HepG2 (cell line): ENCODE data around the gene ANKRD11. TPM values are rescaled to one million over a fixed set of nuclear protein-coding genes. Genes with fewer than 3 reads are reported as not detected.

Experiments
- ATAC-seq: fragments of 200-7000 bp; cut with Tn5 transposase; 3 replicates; pipeline ENCODE4 v1.9.1; 2020; ENCODE audit warnings: mild to moderate bottlenecking, moderate library complexity
- BruUV-seq: library from RNA; stranded (reverse); fragments of 400-500 nt; replicated peaks from 2 replicates; lab custom pipeline; 2021; lab: Mats Ljungman, UMichigan
- CTCF ChIA-PET: fragments of 300-600 bp; formaldehyde crosslinking; extraction: SDS; loops from one replicate; lab custom pipeline; 2021; ENCODE audit warnings: low total read pairs, inconsistent platforms, low intra/inter-chr PET ratio; lab: Yijun Ruan, JAX
- POLR2A ChIA-PET: fragments of 350-600 bp; sonication (Branson Sonifier 250); formaldehyde crosslinking; loops from one replicate; lab custom pipeline; 2020; ENCODE audit warnings: antibody characterized with exemption, inconsistent platforms; lab: Yijun Ruan, JAX
- DNase-seq: peaks from one replicate; pipeline ENCODE4 v3.0.0-alpha.2; 2015; ENCODE audit warnings: low spot score
- FAIRE-seq: peaks from 3 replicates; lab custom pipeline; 2011; peaks lifted over from hg19 to GRCh38; lab: Jason Lieb, UNC
- H2AFZ ChIP-seq: one replicate; pipeline ENCODE4 v1.6.1; 2011; ENCODE audit warnings: low read length, inconsistent platforms
- H3K27ac ChIP-seq: fragments of 300-600 bp; 3 replicates; pipeline ENCODE4 v1.8.0; 2011; ENCODE audit warnings: mixed run types, mild to moderate bottlenecking, mixed read lengths, low read length, inconsistent platforms; ENCODE audit not compliant: insufficient read depth; ENCODE audit errors: extremely low read length
- H3K27me3 ChIP-seq, 2 experiments: fragments of 200-600 bp in 1 of 2; 2 replicates in 1 of 2; 3 replicates in 1 of 2; pipeline versions ENCODE4 v1.6.0 to v1.8.0; 2011; ENCODE audit warnings: low read length in 2 of 2, mild to moderate bottlenecking in 2 of 2, moderate library complexity in 2 of 2, inconsistent platforms in 1 of 2; ENCODE audit not compliant: insufficient read depth in 2 of 2, control insufficient read depth in 1 of 2
- H3K36me3 ChIP-seq, 2 experiments: fragments of 200-600 bp in 1 of 2; replicated peaks in 1 of 2; 2 replicates in 1 of 2; 3 replicates in 1 of 2; pipeline versions ENCODE4 v1.5.1 to v1.8.0; 2011; ENCODE audit warnings: low read length in 2 of 2, inconsistent platforms in 1 of 2; ENCODE audit not compliant: insufficient read depth in 2 of 2, control insufficient read depth in 1 of 2
- H3K4me1 ChIP-seq: 2 replicates; pipeline ENCODE4 v1.5.1; 2012; ENCODE audit warnings: low read length, inconsistent platforms; ENCODE audit not compliant: insufficient read depth
- H3K4me2 ChIP-seq: 2 replicates; pipeline ENCODE4 v1.6.0; 2011; ENCODE audit warnings: low read depth, low read length, inconsistent platforms
- H3K4me3 ChIP-seq, 3 experiments: fragments of 200-600 bp in 1 of 3; sonication (generic), shearing (Covaris generic) in 1 of 3; replicated peaks in 1 of 3; 2 replicates each; pipeline ENCODE4 v1.5.1; 2011 to 2016; ENCODE audit warnings: low read length in 3 of 3, inconsistent platforms in 2 of 3, low read depth in 2 of 3, mild to moderate bottlenecking in 2 of 3, control low read depth in 1 of 3, mixed read lengths in 1 of 3; ENCODE audit not compliant: insufficient read depth in 1 of 3
- H3K79me2 ChIP-seq: one replicate; pipeline ENCODE4 v1.6.1; 2011; ENCODE audit warnings: low read length, inconsistent platforms; ENCODE audit not compliant: insufficient read depth
- H3K9ac ChIP-seq: 2 replicates; pipeline ENCODE4 v1.6.0; 2011; ENCODE audit warnings: mild to moderate bottlenecking, low read depth, low read length, inconsistent platforms; ENCODE audit not compliant: insufficient read depth
- H3K9me3 ChIP-seq: 2 replicates; pipeline ENCODE4 v1.5.1; 2012; ENCODE audit warnings: mild to moderate bottlenecking, low read length
- H4K20me1 ChIP-seq: 2 replicates; pipeline ENCODE4 v1.6.0; 2011; ENCODE audit warnings: inconsistent platforms, mild to moderate bottlenecking, low read length, moderate library complexity; ENCODE audit not compliant: insufficient read depth
- HOXA9 ChIP-seq: sonication (generic); formaldehyde crosslinking; IDR thresholded peaks from 2 replicates; pipeline ENCODE4 v1.8.1; 2022; ENCODE audit warnings: missing genetic modification reagents, mild to moderate bottlenecking, moderate library complexity, borderline replicate concordance
- MYPOP ChIP-seq: sonication (generic); formaldehyde crosslinking; IDR thresholded peaks from 2 replicates; pipeline ENCODE4 v1.8.1; 2023; ENCODE audit warnings: mild to moderate bottlenecking, moderate library complexity, missing genetic modification reagents
- NAIF1 ChIP-seq: sonication (generic); formaldehyde crosslinking; IDR thresholded peaks from 2 replicates; pipeline ENCODE4 v1.5.0; 2020; ENCODE audit warnings: mild to moderate bottlenecking, missing genetic modification reagents, borderline replicate concordance
- NBN ChIP-seq: fragments of 450-650 bp; conservative IDR thresholded peaks from 2 replicates; pipeline ENCODE4 v1.6.1; 2017
- WGBS: methylation state at CpG from one replicate; pipeline ENCODE4 v1.1.6; 2017; ENCODE audit warnings: low lambda C conversion rate; 5-methylcytosine and 5-hydroxymethylcytosine counted together
- in situ Hi-C: cut with HindIII; loops from 2 replicates; pipeline ENCODE4 v1.10.0; 2017; ENCODE audit warnings: low pct_unique_long_range_greater_than_20kb; ENCODE audit not compliant: extremely low pct_ligation_motif_present
- intact Hi-C: fragments of 100-400 bp; cut with micrococcal nuclease; formaldehyde crosslinking; loops from one replicate; pipeline ENCODE4 v1.10.0; 2022; ENCODE audit not compliant: unreplicated experiment
- polyA plus RNA-seq, 8 experiments: library from polyadenylated mRNA; depleted of rRNA in 3 of 8; stranded (reverse) in 7 of 8; unstranded in 1 of 8; fragments of >200 nt; fragmentation: Illumina TruSeq in 4 of 8; extraction: Trizol in 4 of 8; gene quantifications; 2 replicates each; pipeline versions ENCODE4 v1.2.1 to v1.2.3, GENCODE V29; 2011 to 2016; ENCODE audit warnings: low read depth in 4 of 8, missing spikeins in 1 of 8, mixed read lengths in 1 of 8; ENCODE audit not compliant: insufficient read depth in 1 of 8
- total RNA-seq, 5 experiments: library from RNA; depleted of rRNA; stranded (reverse); fragments of >200 nt; fragmentation: Illumina TruSeq; extraction: Trizol; gene quantifications; 2 replicates each; pipeline ENCODE4 v1.2.3, GENCODE V29; 2016; ENCODE audit warnings: low read depth in 1 of 5

ANKRD11 gene
- total and polyA plus RNA-seq, 2 of the 13 experiments (the other 11 are each of a cell fraction or from before 2014, with no cell fraction given), result 21.4 to 38.4 TPM

GRCh38 chr16:89359264-89360147 is 130.9 kb downstream of the ANKRD11 start:
- Histone ChIP-seq H3K27ac (no peak overlapping the region), H3K79me2 (peaks cover 93% of the 10 kb centered on the region), H3K27me3 (no peaks in the 10 kb centered on the region), H3K36me3 (peaks cover 16 to 41% of the 10 kb centered on the region in 2 experiments), H4K20me1 (peaks cover 96% of the 10 kb centered on the region), H3K4me3 (no peak overlapping the region), H3K4me1 (peaks cover 44% of the 10 kb centered on the region), H3K4me2 (no peak overlapping the region), H3K9me3 (no peaks in the 10 kb centered on the region), H2AFZ (no peak overlapping the region), H3K9ac (no peak overlapping the region)
- BruUV-seq, result no TSS peak
- no peak for DNase-seq
- FAIRE-seq, result no peak
- in situ Hi-C loops, result no loop called here
- no peak for ATAC-seq
- no peak for TF ChIP-seq NBN
- no peak for TF ChIP-seq HOXA9 (CRISPR knock-in tag)
- TF ChIP-seq MYPOP (CRISPR knock-in tag), result no peak
- no peak for TF ChIP-seq NAIF1 (CRISPR knock-in tag)
- WGBS, result 94% methylated on average over 18 of the region's 18 CpGs
- ChIA-PET CTCF (no interaction called here), POLR2A (no interaction called here)
- intact Hi-C loops, result no loop called here
